Measurements from ENCODE around the gene MGAT5.

Gene MGAT5

GRCh38 chr2:134257965-134258683 is 4.3 kb downstream of the MGAT5 start:
- no peak for DNase-seq

- DNase-seq = peak; percentile 33 to 48
These were observed 5.0 kb downstream of the MGAT5 start for GRCh38 chr2:134258684-134259388.

- no peak for DNase-seq
These were observed 5.7 kb downstream of the MGAT5 start for GRCh38 chr2:134259571-134259970.

- DNase-seq = no peak
These were observed 6.1 kb downstream of the MGAT5 start for GRCh38 chr2:134259994-134260393.

- no peak for DNase-seq
These were observed 6.8 kb downstream of the MGAT5 start for GRCh38 chr2:134260713-134261112.

GRCh38 chr2:134261398-134262131 is 7.7 kb downstream of the MGAT5 start:
- DNase-seq = no peak

GRCh38 chr2:134262684-134263083 is 8.8 kb downstream of the MGAT5 start:
- DNase-seq = no peak

GRCh38 chr2:134268265-134268664 is 14.4 kb downstream of the MGAT5 start:
- DNase-seq = no peak

- no peak for DNase-seq
These were observed 15.4 kb downstream of the MGAT5 start for GRCh38 chr2:134269230-134269629.

- DNase-seq = no peak
These were observed 16.3 kb downstream of the MGAT5 start for GRCh38 chr2:134269972-134270735.

- no peak for DNase-seq
These were observed 17.9 kb downstream of the MGAT5 start for GRCh38 chr2:134271758-134272157.

GRCh38 chr2:134272806-134273205 is 18.9 kb downstream of the MGAT5 start:
- no peak for DNase-seq

- DNase-seq = no peak
These were observed 19.5 kb downstream of the MGAT5 start for GRCh38 chr2:134273256-134273983.

GRCh38 chr2:134274121-134274520 is 20.2 kb downstream of the MGAT5 start:
- DNase-seq = no peak

GRCh38 chr2:134275058-134275862 is 21.4 kb downstream of the MGAT5 start:
- DNase-seq = no peak

GRCh38 chr2:134276381-134277172 is 22.7 kb downstream of the MGAT5 start:
- no peak for DNase-seq

GRCh38 chr2:134277223-134277622 is 23.4 kb downstream of the MGAT5 start:
- DNase-seq = no peak

- no peak for DNase-seq
These were observed 24.7 kb downstream of the MGAT5 start for GRCh38 chr2:134278553-134278952.

- no peak for DNase-seq
These were observed 25.5 kb downstream of the MGAT5 start for GRCh38 chr2:134279417-134279816.

GRCh38 chr2:134280231-134280630 is 26.4 kb downstream of the MGAT5 start:
- DNase-seq = no peak

- DNase-seq = no peak
These were observed 26.9 kb downstream of the MGAT5 start for GRCh38 chr2:134280726-134281125.

Measured in activated CD4-positive, alpha-beta T cell treated with anti-CD3 and anti-CD28 coated beads, Interleukin-2, amount 50 U/mL, for 48 hours (primary cell).